HepG2 (cell line): ENCODE data around the gene PANK4. TPM values are rescaled to one million over a fixed set of nuclear protein-coding genes. Genes with fewer than 3 reads are reported as not detected.

ENCODE experiments used
- ADNP ChIP-seq: sonication (generic); formaldehyde crosslinking; IDR thresholded peaks from 2 replicates; pipeline ENCODE4 v1.4.0; 2020; ENCODE audit warnings: missing genetic modification reagents
- BRD4 ChIP-seq: sonication (generic); formaldehyde crosslinking; IDR thresholded peaks from 2 replicates; pipeline ENCODE4 v1.4.0; 2020; ENCODE audit warnings: missing genetic modification reagents
- ELF1 ChIP-seq: sonication (generic); formaldehyde crosslinking; IDR thresholded peaks from 2 replicates; pipeline ENCODE4 v1.4.0; 2020; ENCODE audit warnings: missing genetic modification reagents
- EZH2 ChIP-seq: conservative IDR thresholded peaks from 2 replicates; pipeline ENCODE4 v1.6.1; 2012; ENCODE audit warnings: mild to moderate bottlenecking, low read depth, low read length, moderate library complexity
- FIP1L1 ChIP-seq: fragments of 200-400 bp; formaldehyde crosslinking; IDR thresholded peaks from 2 replicates; pipeline ENCODE4 v1.6.1; 2018; ENCODE audit warnings: low read depth, mild to moderate bottlenecking, low read length, moderate library complexity, borderline replicate concordance; ENCODE audit not compliant: insufficient read depth
- GZF1 ChIP-seq: sonication (generic); formaldehyde crosslinking; IDR thresholded peaks from 2 replicates; pipeline ENCODE4 v1.5.1; 2020; ENCODE audit warnings: mild to moderate bottlenecking, missing genetic modification reagents
- KLF11 ChIP-seq: IDR thresholded peaks from 2 replicates; pipeline ENCODE4 v1.6.1; 2016; ENCODE audit warnings: missing compliant biosample characterization
- MIXL1 ChIP-seq: IDR thresholded peaks from 2 replicates; pipeline ENCODE4 v1.6.1; 2016
- MYC ChIP-seq: sonication (generic); formaldehyde crosslinking; IDR thresholded peaks from 2 replicates; pipeline ENCODE4 v1.9.0; 2021; ENCODE audit warnings: missing genetic modification reagents, borderline replicate concordance
- MZF1 ChIP-seq: sonication (generic); formaldehyde crosslinking; IDR thresholded peaks from 2 replicates; pipeline ENCODE4 v1.8.1; 2023; ENCODE audit warnings: mild to moderate bottlenecking, missing genetic modification reagents, borderline replicate concordance
- RBAK ChIP-seq: sonication (generic); formaldehyde crosslinking; IDR thresholded peaks from 2 replicates; pipeline ENCODE4 v1.5.1; 2020; ENCODE audit warnings: mild to moderate bottlenecking, missing genetic modification reagents
- SAP130 ChIP-seq: IDR thresholded peaks from 2 replicates; pipeline ENCODE4 v1.6.1; 2016; ENCODE audit warnings: low read depth
- SRF ChIP-seq: IDR thresholded peaks from 2 replicates; pipeline ENCODE4 v1.6.1; 2011; ENCODE audit warnings: mild to moderate bottlenecking, low read depth, low read length, moderate library complexity
- TOE1 ChIP-seq: sonication (generic); formaldehyde crosslinking; IDR thresholded peaks from 2 replicates; pipeline ENCODE4 v1.4.0; 2020; ENCODE audit warnings: mild to moderate bottlenecking, missing genetic modification reagents
- ZC3H13 ChIP-seq: sonication (generic); formaldehyde crosslinking; IDR thresholded peaks from 2 replicates; pipeline ENCODE4 v1.8.1; 2023; ENCODE audit warnings: mild to moderate bottlenecking, missing genetic modification reagents, moderate library complexity
- ZFP36L1 ChIP-seq: sonication (generic); formaldehyde crosslinking; IDR thresholded peaks from 2 replicates; pipeline ENCODE4 v1.8.0; 2022; ENCODE audit warnings: mild to moderate bottlenecking, missing genetic modification reagents, moderate library complexity
- ZFP36L2 ChIP-seq: sonication (generic); formaldehyde crosslinking; IDR thresholded peaks from 2 replicates; pipeline ENCODE4 v1.4.0; 2020; ENCODE audit warnings: missing genetic modification reagents
- ZFP82 ChIP-seq: sonication (generic); formaldehyde crosslinking; IDR thresholded peaks from 2 replicates; pipeline ENCODE4 v1.5.1; 2020; ENCODE audit warnings: mild to moderate bottlenecking, missing genetic modification reagents, borderline replicate concordance
- ZNF256 ChIP-seq: sonication (generic); formaldehyde crosslinking; conservative IDR thresholded peaks from 2 replicates; pipeline ENCODE4 v1.4.0; 2020; ENCODE audit warnings: missing genetic modification reagents
- ZNF30 ChIP-seq: sonication (generic); formaldehyde crosslinking; IDR thresholded peaks from 2 replicates; pipeline ENCODE4 v1.5.0; 2020; ENCODE audit warnings: mild to moderate bottlenecking, missing genetic modification reagents
- ZNF317 ChIP-seq: sonication (generic); formaldehyde crosslinking; IDR thresholded peaks from 2 replicates; pipeline ENCODE4 v1.5.0; 2020; ENCODE audit warnings: mild to moderate bottlenecking, missing genetic modification reagents
- ZNF382 ChIP-seq: sonication (generic); formaldehyde crosslinking; IDR thresholded peaks from 2 replicates; pipeline ENCODE4 v1.5.0; 2020; ENCODE audit warnings: missing genetic modification reagents, mild to moderate bottlenecking, borderline replicate concordance
- ZNF468 ChIP-seq: sonication (generic); formaldehyde crosslinking; IDR thresholded peaks from 2 replicates; pipeline ENCODE4 v1.8.0; 2022; ENCODE audit warnings: mild to moderate bottlenecking, moderate library complexity, missing genetic modification reagents
- ZNF616 ChIP-seq: sonication (generic); formaldehyde crosslinking; IDR thresholded peaks from 2 replicates; pipeline ENCODE4 v1.5.0; 2020; ENCODE audit warnings: low read depth, mild to moderate bottlenecking, missing genetic modification reagents
- ZNF629 ChIP-seq: sonication (generic); formaldehyde crosslinking; conservative IDR thresholded peaks from 2 replicates; pipeline ENCODE4 v1.5.0; 2020; ENCODE audit warnings: missing genetic modification reagents
- ZNF746 ChIP-seq: sonication (generic); formaldehyde crosslinking; IDR thresholded peaks from 2 replicates; pipeline ENCODE4 v1.8.0; 2022; ENCODE audit warnings: mild to moderate bottlenecking, missing genetic modification reagents
- ZNF850 ChIP-seq: sonication (generic); formaldehyde crosslinking; conservative IDR thresholded peaks from 2 replicates; pipeline ENCODE4 v1.9.0; 2021; ENCODE audit warnings: mild to moderate bottlenecking, missing genetic modification reagents
- ZSCAN29 ChIP-seq: sonication (generic); formaldehyde crosslinking; conservative IDR thresholded peaks from 2 replicates; pipeline ENCODE4 v1.4.0; 2020; ENCODE audit warnings: mild to moderate bottlenecking, missing genetic modification reagents
- polyA plus RNA-seq, 8 experiments: library from polyadenylated mRNA; depleted of rRNA in 3 of 8; stranded (reverse) in 7 of 8; unstranded in 1 of 8; fragments of >200 nt; fragmentation: Illumina TruSeq in 4 of 8; extraction: Trizol in 4 of 8; gene quantifications; 2 replicates each; pipeline versions ENCODE4 v1.2.1 to v1.2.3, GENCODE V29; 2011 to 2016; ENCODE audit warnings: low read depth in 4 of 8, missing spikeins in 1 of 8, mixed read lengths in 1 of 8; ENCODE audit not compliant: insufficient read depth in 1 of 8
- total RNA-seq, 5 experiments: library from RNA; depleted of rRNA; stranded (reverse); fragments of >200 nt; fragmentation: Illumina TruSeq; extraction: Trizol; gene quantifications; 2 replicates each; pipeline ENCODE4 v1.2.3, GENCODE V29; 2016; ENCODE audit warnings: low read depth in 1 of 5
- TF ChIP-seq, protein P1 (sequence below): sonication (generic); formaldehyde crosslinking; IDR thresholded peaks from 2 replicates; pipeline ENCODE4 v1.5.0; 2020; ENCODE audit warnings: mild to moderate bottlenecking, missing genetic modification reagents
- TF ChIP-seq, protein P2 (sequence below): sonication (generic); formaldehyde crosslinking; IDR thresholded peaks from 2 replicates; pipeline ENCODE4 v1.8.0; 2022; ENCODE audit warnings: low read depth, missing genetic modification reagents
- TF ChIP-seq, protein P3 (sequence below): sonication (generic); formaldehyde crosslinking; IDR thresholded peaks from 2 replicates; pipeline ENCODE4 v1.5.1; 2020; ENCODE audit warnings: mild to moderate bottlenecking, moderate library complexity, missing genetic modification reagents

Gene PANK4
- total and polyA plus RNA-seq, 2 of the 13 experiments (the other 11 are each of a cell fraction or from before 2014, with no cell fraction given), result 17.4 to 19.3 TPM

DNA sequence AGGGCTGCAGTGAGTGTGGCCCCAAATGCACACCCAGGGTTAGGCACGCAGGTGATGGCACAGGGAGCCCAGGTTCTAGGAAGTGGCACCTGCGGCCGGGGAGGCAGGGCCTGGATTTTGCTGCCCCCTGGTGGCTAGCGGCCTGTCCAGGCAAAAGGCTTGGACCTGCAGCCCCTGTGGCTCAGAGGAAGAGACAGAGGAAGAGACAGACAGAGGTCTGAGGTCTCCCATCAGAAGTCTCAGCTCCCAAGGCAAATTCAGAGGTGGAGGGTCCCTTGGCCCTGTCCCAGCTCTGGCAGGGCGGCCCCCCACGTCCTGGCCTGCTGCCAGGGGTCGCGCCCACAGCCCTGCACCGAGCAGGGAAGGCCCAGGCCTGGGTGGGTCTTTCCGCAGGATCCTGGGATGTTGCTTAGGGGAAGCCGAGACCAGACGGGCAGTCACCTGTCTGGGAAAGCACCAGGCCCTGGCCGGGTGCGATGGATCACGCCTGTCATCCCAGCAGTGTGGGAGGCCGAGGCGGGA lies 21.7 kb upstream of the PANK4 start (continued):
- TF ChIP-seq ZNF317 (CRISPR knock-in tag) (0 out of 2 replicates have a peak, but pooled peaks have one; percentile 16), ZNF256 (CRISPR knock-in tag) (no peak), SRF (no peak), ZC3H13 (CRISPR knock-in tag) (peak; percentile 27; the same call in 1 of the 2 replicates), ZFP36L2 (CRISPR knock-in tag) (no peak), ZNF850 (CRISPR knock-in tag) (no peak), ZFP82 (CRISPR knock-in tag) (no peak), SAP130 (CRISPR knock-in tag) (peak; percentile 52; the same call in 1 of the 2 replicates), MIXL1 (no peak), BRD4 (CRISPR knock-in tag) (no peak), ZSCAN29 (no peak), ZNF616 (CRISPR knock-in tag) (no peak), RBAK (CRISPR knock-in tag) (no peak), ZFP36L1 (CRISPR knock-in tag) (no peak), ZNF629 (CRISPR knock-in tag) (no peak), ZNF746 (CRISPR knock-in tag) (no peak), ZNF382 (CRISPR knock-in tag) (no peak), EZH2 (no peak), MYC (CRISPR knock-in tag) (peak; percentile 28; the same call in 1 of the 2 replicates), GZF1 (CRISPR knock-in tag) (no peak), MZF1 (no peak), KLF11 (CRISPR knock-in tag) (no peak), ELF1 (peak; percentile 74), ADNP (CRISPR knock-in tag) (no peak), TOE1 (no peak), FIP1L1 (no peak), ZNF30 (CRISPR knock-in tag) (no peak), ZNF468 (CRISPR knock-in tag) (0 out of 2 replicates have a peak, but pooled peaks have one; percentile 29)
- TF ChIP-seq, protein P1, sequence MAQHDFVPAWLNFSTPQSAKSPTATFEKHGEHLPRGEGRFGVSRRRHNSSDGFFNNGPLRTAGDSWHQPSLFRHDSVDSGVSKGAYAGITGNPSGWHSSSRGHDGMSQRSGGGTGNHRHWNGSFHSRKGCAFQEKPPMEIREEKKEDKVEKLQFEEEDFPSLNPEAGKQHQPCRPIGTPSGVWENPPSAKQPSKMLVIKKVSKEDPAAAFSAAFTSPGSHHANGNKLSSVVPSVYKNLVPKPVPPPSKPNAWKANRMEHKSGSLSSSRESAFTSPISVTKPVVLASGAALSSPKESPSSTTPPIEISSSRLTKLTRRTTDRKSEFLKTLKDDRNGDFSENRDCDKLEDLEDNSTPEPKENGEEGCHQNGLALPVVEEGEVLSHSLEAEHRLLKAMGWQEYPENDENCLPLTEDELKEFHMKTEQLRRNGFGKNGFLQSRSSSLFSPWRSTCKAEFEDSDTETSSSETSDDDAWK (CRISPR knock-in tag), result no peak
- TF ChIP-seq, protein P2, sequence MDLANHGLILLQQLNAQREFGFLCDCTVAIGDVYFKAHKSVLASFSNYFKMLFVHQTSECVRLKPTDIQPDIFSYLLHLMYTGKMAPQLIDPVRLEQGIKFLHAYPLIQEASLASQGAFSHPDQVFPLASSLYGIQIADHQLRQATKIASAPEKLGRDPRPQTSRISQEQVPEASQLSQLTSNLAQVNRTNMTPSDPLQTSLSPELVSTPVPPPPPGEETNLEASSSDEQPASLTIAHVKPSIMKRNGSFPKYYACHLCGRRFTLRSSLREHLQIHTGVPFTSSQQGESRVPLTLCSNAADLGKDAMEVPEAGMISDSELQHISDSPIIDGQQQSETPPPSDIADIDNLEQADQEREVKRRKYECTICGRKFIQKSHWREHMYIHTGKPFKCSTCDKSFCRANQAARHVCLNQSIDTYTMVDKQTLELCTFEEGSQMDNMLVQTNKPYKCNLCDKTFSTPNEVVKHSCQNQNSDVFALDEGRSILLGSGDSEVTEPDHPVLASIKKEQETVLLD (CRISPR knock-in tag), result 0 out of 2 replicates have a peak, but pooled peaks have one; percentile 12
- TF ChIP-seq, protein P3, sequence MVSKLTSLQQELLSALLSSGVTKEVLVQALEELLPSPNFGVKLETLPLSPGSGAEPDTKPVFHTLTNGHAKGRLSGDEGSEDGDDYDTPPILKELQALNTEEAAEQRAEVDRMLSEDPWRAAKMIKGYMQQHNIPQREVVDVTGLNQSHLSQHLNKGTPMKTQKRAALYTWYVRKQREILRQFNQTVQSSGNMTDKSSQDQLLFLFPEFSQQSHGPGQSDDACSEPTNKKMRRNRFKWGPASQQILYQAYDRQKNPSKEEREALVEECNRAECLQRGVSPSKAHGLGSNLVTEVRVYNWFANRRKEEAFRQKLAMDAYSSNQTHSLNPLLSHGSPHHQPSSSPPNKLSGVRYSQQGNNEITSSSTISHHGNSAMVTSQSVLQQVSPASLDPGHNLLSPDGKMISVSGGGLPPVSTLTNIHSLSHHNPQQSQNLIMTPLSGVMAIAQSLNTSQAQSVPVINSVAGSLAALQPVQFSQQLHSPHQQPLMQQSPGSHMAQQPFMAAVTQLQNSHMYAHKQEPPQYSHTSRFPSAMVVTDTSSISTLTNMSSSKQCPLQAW (CRISPR knock-in tag), result no peak; the same call in 1 of the 2 replicates
